ENCODE measurements around the gene CNFN.

DNA sequence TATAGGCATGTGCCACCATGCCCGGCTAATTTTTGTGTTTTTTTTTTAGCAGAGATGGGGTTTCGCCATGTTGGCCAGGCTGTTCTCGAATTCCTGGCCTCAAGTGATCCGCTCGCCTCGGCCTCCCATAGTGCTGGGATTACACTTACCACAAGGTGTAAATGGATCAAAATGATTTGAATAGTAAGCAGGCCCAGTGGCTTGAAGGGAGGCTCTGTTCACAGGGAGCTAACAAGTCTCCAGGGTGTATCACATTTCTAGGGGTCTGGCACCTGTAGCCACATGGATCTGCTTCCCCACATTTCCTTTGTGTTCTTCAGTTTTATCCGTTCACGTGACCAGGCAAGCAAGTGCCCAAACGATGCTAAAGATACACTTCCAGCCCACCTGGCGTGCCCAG is 13.5 kb upstream of the CNFN start:
- TF ChIP-seq, protein P1, sequence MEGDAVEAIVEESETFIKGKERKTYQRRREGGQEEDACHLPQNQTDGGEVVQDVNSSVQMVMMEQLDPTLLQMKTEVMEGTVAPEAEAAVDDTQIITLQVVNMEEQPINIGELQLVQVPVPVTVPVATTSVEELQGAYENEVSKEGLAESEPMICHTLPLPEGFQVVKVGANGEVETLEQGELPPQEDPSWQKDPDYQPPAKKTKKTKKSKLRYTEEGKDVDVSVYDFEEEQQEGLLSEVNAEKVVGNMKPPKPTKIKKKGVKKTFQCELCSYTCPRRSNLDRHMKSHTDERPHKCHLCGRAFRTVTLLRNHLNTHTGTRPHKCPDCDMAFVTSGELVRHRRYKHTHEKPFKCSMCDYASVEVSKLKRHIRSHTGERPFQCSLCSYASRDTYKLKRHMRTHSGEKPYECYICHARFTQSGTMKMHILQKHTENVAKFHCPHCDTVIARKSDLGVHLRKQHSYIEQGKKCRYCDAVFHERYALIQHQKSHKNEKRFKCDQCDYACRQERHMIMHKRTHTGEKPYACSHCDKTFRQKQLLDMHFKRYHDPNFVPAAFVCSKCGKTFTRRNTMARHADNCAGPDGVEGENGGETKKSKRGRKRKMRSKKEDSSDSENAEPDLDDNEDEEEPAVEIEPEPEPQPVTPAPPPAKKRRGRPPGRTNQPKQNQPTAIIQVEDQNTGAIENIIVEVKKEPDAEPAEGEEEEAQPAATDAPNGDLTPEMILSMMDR (IDR thresholded peaks at IDR 0.05): no peak
- no peak for TF ChIP-seq POLR2A (IDR thresholded peaks at IDR 0.05)
- no peak for TF ChIP-seq EP300 (IDR thresholded peaks at IDR 0.05)

All from ovary (tissue), 3 donors.